Cardiac fibroblast (primary cell): Measurements from ENCODE around the gene PRPSAP1.

Source experiments
- DNase-seq, 2 donors: peaks; one replicate each; pipeline versions ENCODE4 v3.0.0 to v3.0.0-alpha.2; 2010; ENCODE audit warnings: low read depth in 2 of 2
- H3K4me3 ChIP-seq, 2 donors: replicated peaks in 1 of 2; 1 replicate in 1 of 2; 2 replicates in 1 of 2; pipeline ENCODE4 v1.5.1; 2011; ENCODE audit warnings: low read depth in 2 of 2, low read length in 2 of 2, mild to moderate bottlenecking in 2 of 2, moderate library complexity in 1 of 2
- TF ChIP-seq, protein P1 (sequence below): IDR thresholded peaks from one replicate; pipeline ENCODE4 v1.5.1; 2011; ENCODE audit warnings: low read depth, mild to moderate bottlenecking, low read length, inconsistent platforms

The PRPSAP1 gene

DNA sequence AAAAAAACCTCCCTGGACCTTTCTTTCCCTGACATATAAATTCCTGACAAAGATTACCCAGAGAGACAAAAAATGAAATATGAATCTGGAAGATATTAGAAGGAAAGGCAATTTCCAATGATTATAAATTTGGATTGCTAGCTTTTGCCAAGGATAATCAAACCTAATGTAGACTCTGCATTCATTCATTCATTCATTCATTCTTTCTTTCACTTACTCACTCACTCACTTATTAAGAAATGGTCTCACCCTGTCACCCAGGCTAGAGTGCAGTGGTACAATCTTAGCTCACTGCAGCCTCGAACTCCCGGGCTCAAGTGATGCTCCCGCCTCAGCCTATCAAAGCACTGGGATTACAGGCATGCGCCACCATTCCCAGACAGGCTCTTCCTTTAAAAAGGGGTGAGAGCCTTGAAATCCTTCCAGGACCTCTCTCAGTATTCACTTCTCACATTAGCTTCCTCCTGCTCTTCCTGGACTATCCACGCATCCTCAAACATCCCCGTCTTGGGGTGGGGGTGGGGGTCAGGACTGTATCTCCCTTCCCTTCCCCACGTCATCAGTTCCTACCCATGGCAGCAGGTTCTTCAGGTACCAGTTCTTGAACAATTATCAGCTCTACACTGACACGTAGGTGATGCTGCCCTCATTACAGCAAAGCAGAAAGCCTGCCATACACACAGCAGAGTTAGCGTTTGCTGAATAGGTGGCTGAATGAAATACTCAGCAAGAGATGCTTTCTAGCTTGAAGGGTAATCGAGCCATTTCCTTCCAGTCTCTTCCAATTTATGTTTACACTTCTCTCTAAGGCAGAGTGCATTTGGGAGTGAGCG is 19.8 kb downstream of the PRPSAP1 start:
- DNase-seq = no peak
- TF ChIP-seq, protein P1, sequence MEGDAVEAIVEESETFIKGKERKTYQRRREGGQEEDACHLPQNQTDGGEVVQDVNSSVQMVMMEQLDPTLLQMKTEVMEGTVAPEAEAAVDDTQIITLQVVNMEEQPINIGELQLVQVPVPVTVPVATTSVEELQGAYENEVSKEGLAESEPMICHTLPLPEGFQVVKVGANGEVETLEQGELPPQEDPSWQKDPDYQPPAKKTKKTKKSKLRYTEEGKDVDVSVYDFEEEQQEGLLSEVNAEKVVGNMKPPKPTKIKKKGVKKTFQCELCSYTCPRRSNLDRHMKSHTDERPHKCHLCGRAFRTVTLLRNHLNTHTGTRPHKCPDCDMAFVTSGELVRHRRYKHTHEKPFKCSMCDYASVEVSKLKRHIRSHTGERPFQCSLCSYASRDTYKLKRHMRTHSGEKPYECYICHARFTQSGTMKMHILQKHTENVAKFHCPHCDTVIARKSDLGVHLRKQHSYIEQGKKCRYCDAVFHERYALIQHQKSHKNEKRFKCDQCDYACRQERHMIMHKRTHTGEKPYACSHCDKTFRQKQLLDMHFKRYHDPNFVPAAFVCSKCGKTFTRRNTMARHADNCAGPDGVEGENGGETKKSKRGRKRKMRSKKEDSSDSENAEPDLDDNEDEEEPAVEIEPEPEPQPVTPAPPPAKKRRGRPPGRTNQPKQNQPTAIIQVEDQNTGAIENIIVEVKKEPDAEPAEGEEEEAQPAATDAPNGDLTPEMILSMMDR = no peak

DNA sequence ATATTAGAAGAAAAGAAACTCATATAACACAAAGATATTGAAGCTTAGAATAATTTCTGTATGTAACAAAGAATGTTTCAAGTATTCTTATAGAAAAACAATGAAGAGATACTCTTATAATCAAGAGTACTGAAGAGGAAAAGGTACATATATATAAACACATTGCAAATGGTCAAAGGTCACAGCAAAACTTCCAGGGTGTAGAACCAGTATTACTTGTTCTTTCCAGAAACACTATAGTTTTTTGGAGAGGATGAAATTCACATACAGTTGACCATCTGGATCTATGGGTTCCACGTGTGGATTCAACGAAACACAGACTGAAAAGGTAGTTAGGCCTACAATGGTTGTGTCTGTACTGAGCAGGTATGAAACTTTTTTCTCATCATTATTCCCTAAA is 22.6 kb downstream of the PRPSAP1 start:
- TF ChIP-seq, protein P1 = no peak
- no peak overlapping the region for H3K4me3 ChIP-seq
- DNase-seq = no peak

More for the DNA sequence above, 19.8 kb downstream of the PRPSAP1 start:
- no peak overlapping the region for H3K4me3 ChIP-seq

DNA sequence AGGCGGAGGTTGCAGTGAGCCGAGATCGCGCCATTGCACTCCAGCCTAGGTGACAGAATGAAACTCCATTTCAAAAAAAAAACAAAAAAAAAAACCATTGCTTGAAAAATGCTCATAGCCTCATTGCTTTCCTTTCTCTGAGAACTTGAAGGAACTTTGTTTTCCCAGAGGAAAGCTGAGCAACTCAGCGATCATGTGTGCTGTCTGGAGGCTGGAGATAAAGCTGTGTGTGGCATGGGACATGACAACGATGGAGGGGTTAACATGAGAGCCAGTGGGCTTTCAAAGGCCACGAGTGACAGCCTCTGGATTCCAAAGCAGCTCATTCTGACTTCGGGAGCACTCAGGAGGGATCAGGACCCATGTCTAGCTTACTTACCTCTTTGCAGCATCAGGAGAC is 24.1 kb downstream of the PRPSAP1 start:
- TF ChIP-seq, protein P1 = no peak
- no peak for DNase-seq
- no peak overlapping the region for H3K4me3 ChIP-seq

DNA sequence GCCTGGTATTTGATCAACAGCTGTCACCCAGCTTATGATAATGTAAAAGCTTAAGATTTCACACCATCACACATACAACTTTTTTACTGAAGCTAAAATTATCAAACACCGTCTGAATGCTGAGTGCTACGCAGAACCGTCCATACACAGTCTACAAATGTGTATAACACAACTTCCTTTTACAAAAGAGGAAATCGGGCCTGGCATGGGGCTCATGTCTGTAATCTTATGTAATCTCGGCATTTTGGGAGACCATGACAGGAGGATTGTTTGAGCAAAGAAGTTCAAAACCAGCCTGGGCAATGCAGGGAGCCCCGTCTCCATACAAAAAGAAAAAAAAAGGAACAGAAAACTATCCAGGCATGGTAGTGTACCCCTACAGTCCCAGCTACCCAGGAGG is 26.0 kb downstream of the PRPSAP1 start:
- no peak for DNase-seq
- H3K4me3 ChIP-seq = no peak overlapping the region
- TF ChIP-seq, protein P1 = no peak

DNA sequence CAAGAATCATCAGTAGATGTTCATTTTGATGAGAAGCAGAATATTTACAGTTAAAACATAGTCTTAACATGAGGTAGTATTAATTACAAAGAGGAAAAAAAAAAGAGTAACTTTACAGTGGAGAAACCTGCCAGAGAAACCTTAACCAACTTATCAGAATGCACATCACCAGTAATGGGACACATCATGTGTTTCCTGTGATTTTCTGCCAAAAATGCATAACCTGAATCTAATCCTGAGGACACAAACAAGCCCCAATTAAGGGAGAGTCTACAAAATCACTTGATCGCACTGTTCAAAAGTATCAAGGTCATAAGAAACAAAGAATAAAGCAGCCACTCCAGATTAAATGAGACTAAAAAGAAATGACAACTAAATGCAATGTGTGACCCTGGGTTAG is 27.4 kb downstream of the PRPSAP1 start:
- no peak for DNase-seq
- H3K4me3 ChIP-seq = no peak overlapping the region
- TF ChIP-seq, protein P1 = no peak

DNA sequence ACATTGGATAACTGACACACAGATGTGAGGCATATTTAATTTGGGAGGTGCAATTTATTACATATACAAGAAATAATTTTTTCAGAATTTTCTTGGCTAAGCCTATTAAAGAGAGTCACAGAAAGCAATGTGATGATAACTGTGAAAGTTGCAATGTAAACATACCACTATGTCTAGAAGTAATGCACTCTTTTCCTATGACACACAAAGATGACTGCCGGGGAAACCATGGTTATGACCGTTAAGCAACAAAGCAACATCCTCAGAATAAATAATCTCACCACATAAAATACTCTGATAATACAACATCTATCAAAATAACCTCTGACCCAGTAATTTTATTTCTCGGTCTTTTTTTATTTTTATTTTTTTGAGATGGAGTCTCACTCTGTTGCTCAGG is 35.1 kb downstream of the PRPSAP1 start:
- H3K4me3 ChIP-seq = no peak overlapping the region
- peak in 1 of 2 donors; percentile 41 for DNase-seq
- TF ChIP-seq, protein P1 = no peak

DNA sequence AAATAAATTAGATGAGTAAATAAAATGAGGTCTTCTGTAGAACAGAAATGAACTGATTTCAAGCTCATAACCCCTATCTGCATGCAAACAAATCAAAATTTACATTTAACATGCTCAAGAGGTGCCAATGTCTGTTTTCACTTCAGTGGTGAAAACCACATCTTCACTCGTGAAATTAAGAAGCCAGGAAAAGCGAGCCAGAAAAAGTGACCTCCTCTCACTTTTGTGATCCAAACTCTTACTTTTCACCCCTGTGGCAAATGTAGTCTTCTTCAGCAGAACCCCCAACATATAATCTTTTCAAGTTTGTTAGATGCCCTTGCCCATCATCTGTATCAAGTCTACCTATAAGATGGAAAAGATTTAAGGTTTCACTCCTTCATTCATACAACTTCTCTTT is 36.2 kb downstream of the PRPSAP1 start:
- no peak overlapping the region for H3K4me3 ChIP-seq
- no peak for DNase-seq
- TF ChIP-seq, protein P1 = no peak
